ENCODE data around the gene GATA2.

The GATA2 gene

DNA sequence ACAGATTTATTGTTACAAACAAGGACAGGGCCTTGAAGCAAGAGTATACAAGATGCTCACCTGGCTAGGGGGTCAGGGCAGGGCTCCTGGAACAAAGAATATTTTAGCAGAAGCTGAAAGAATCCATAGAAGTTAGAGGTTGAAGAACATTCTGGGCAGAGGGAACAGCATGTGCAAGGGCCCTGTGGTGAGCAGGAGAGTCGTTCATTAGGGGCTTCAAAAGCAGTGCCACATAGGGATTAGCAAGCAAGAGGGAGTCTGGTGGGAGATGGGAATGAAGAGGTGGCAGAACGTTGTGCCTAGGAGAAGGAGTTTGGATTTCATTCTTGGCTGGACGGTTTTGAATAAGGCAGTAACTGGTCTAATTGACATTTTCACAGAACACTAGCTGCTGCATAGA, 49.2 kb downstream of the GATA2 start:
- no peak overlapping the region for H3K9ac ChIP-seq (ENCODE audit: low read length)
- no peak overlapping the region for H3K18ac ChIP-seq (ENCODE audit: low read length)
- H3K23ac ChIP-seq (ENCODE audit: low read length), result no peak overlapping the region
- no peak overlapping the region for H2AK5ac ChIP-seq (ENCODE audit: low read length)
- no peak overlapping the region for H2BK120ac ChIP-seq (ENCODE audit: insufficient read depth, low read length, poor library complexity)
- no peak overlapping the region for H3K4me3 ChIP-seq (ENCODE audit: low read depth, low read length)
- H2BK12ac ChIP-seq (ENCODE audit: low read length), result no peak overlapping the region
- H3K4me1 ChIP-seq (ENCODE audit: control insufficient read depth in 1 of 2, insufficient read depth in 2 of 2, low read length in 2 of 2), result peaks cover 0 to 10% of the 10 kb centered on the region in 2 experiments
- H3K36me3 ChIP-seq (ENCODE audit: control insufficient read depth in 1 of 2, insufficient read depth in 2 of 2, low read length in 2 of 2), result no peaks in the 10 kb centered on the region
- H3K14ac ChIP-seq (ENCODE audit: low read length), result peak overlapping the region; percentile 5
- H3K27ac ChIP-seq (ENCODE audit: low read depth, low read length), result no peak overlapping the region
- peaks cover 6% of the 10 kb centered on the region for H3K79me1 ChIP-seq (ENCODE audit: low read length)
- no CpG with 5 or more reads among the region's 3 CpGs for WGBS (ENCODE audit: extremely low coverage, insufficient coverage, insufficient read length)
- H4K8ac ChIP-seq (ENCODE audit: low read depth, low read length), result no peak overlapping the region
- no peak overlapping the region for H3K4me2 ChIP-seq (ENCODE audit: low read length)
- H2AFZ ChIP-seq (ENCODE audit: insufficient read depth, low read length, poor library complexity), result no peak overlapping the region
- H2BK5ac ChIP-seq (ENCODE audit: low read depth, low read length, poor library complexity), result no peak overlapping the region
- no peak overlapping the region for H3K4ac ChIP-seq (ENCODE audit: low read depth, low read length)
- H4K91ac ChIP-seq (ENCODE audit: low read depth, low read length), result no peak overlapping the region
- no peak overlapping the region for H4K12ac ChIP-seq (ENCODE audit: low read depth, low read length)
- peaks cover 7% of the 10 kb centered on the region for H3K9me3 ChIP-seq (ENCODE audit: insufficient read depth, low read depth, low read length)
- no peaks in the 10 kb centered on the region for H3K27me3 ChIP-seq (ENCODE audit: insufficient read depth, low read length)
- DNase-seq, result no peak
- no peaks in the 10 kb centered on the region for H3K79me2 ChIP-seq (ENCODE audit: control insufficient read depth, insufficient read depth, low read length, poor library complexity)

DNA sequence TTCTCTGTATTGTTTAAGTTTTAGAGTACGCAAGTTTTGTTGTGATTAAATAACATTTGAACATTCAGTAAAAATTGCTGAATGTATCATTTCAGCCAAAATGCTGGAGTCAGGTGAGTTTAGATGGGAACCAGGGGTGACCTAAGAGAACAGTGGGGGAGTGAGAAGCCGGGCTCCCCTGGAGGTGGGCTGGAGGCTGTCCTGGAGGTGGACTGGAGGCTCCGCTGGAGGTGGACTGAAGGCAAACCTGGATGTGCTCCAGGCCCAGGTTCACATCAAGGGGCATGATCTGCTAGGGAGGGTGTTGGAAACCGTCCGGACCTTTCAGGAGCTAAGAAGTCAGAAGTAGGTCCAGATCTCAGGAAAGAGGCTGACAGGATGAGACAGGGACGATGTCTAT, 50.1 kb downstream of the GATA2 start:
- Histone ChIP-seq H3K4me1 (ENCODE audit: control insufficient read depth in 1 of 2, insufficient read depth in 2 of 2, low read length in 2 of 2) (peaks cover 0 to 8% of the 10 kb centered on the region in 2 experiments), H3K79me1 (ENCODE audit: low read length) (peaks cover 8% of the 10 kb centered on the region), H3K36me3 (ENCODE audit: control insufficient read depth in 1 of 2, insufficient read depth in 2 of 2, low read length in 2 of 2) (no peaks in the 10 kb centered on the region)

DNA sequence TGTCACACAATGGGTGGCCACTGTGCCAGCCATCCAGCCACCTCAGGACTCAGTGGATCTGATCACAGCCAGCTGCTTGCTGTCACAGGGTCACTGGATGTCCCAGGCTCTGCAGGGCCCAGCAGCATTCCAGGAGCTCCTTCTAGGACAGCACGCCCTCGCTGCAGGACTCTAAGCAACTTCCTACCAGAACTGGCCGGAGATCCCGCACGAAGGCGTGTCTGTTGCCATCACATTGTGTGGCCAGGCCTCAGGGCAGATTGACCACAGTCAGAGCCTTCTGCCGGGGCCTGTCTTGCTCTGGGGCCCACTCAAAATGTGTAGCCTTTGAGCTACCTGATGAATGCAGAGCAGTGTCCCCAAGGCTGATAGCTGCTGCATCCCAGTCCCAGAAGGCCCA, 50.9 kb downstream of the GATA2 start:
- Histone ChIP-seq H2BK12ac (ENCODE audit: low read length) (no peak overlapping the region), H2AK5ac (ENCODE audit: low read length) (no peak overlapping the region), H2BK120ac (ENCODE audit: insufficient read depth, low read length, poor library complexity) (peak overlapping the region; percentile 67), H3K9me3 (ENCODE audit: insufficient read depth, low read depth, low read length) (peaks cover 7% of the 10 kb centered on the region), H2AFZ (ENCODE audit: insufficient read depth, low read length, poor library complexity) (no peak overlapping the region), H3K27ac (ENCODE audit: low read depth, low read length) (peak overlapping the region; percentile 73), H3K4me1 (ENCODE audit: control insufficient read depth in 1 of 2, insufficient read depth in 2 of 2, low read length in 2 of 2) (peaks cover 0 to 8% of the 10 kb centered on the region in 2 experiments), H3K9ac (ENCODE audit: low read length) (no peak overlapping the region), H4K12ac (ENCODE audit: low read depth, low read length) (no peak overlapping the region), H3K79me1 (ENCODE audit: low read length) (peaks cover 8% of the 10 kb centered on the region), H4K8ac (ENCODE audit: low read depth, low read length) (peak overlapping the region; percentile 33), H3K4ac (ENCODE audit: low read depth, low read length) (no peak overlapping the region), H3K18ac (ENCODE audit: low read length) (peak overlapping the region; percentile 16), H3K27me3 (ENCODE audit: insufficient read depth, low read length) (no peaks in the 10 kb centered on the region), H3K79me2 (ENCODE audit: control insufficient read depth, insufficient read depth, low read length, poor library complexity) (no peaks in the 10 kb centered on the region), H3K4me2 (ENCODE audit: low read length) (no peak overlapping the region), H3K36me3 (ENCODE audit: control insufficient read depth in 1 of 2, insufficient read depth in 2 of 2, low read length in 2 of 2) (no peaks in the 10 kb centered on the region), H3K23ac (ENCODE audit: low read length) (no peak overlapping the region), H3K14ac (ENCODE audit: low read length) (peak overlapping the region; percentile 78), H4K91ac (ENCODE audit: low read depth, low read length) (peak overlapping the region; percentile 86), H2BK5ac (ENCODE audit: low read depth, low read length, poor library complexity) (peak overlapping the region; percentile 32), H3K4me3 (ENCODE audit: low read depth, low read length) (no peak overlapping the region)
- DNase-seq, result peak; percentile 97 to 98
- WGBS (ENCODE audit: extremely low coverage, insufficient coverage, insufficient read length), result no CpG with 5 or more reads among the region's 7 CpGs

More for the DNA sequence above, 50.1 kb downstream of the GATA2 start:
- peaks cover 7% of the 10 kb centered on the region for H3K9me3 ChIP-seq (ENCODE audit: insufficient read depth, low read depth, low read length)
- DNase-seq, result no peak
- H3K79me2 ChIP-seq (ENCODE audit: control insufficient read depth, insufficient read depth, low read length, poor library complexity), result no peaks in the 10 kb centered on the region
- peak overlapping the region; percentile 34 for H2BK120ac ChIP-seq (ENCODE audit: insufficient read depth, low read length, poor library complexity)
- no peak overlapping the region for H2AFZ ChIP-seq (ENCODE audit: insufficient read depth, low read length, poor library complexity)
- H3K4ac ChIP-seq (ENCODE audit: low read depth, low read length), result no peak overlapping the region
- H3K9ac ChIP-seq (ENCODE audit: low read length), result no peak overlapping the region
- H3K4me2 ChIP-seq (ENCODE audit: low read length), result no peak overlapping the region
- peak overlapping the region; percentile 41 for H3K14ac ChIP-seq (ENCODE audit: low read length)
- H3K27ac ChIP-seq (ENCODE audit: low read depth, low read length), result no peak overlapping the region
- no peak overlapping the region for H4K12ac ChIP-seq (ENCODE audit: low read depth, low read length)
- no peak overlapping the region for H4K8ac ChIP-seq (ENCODE audit: low read depth, low read length)
- no peak overlapping the region for H2BK5ac ChIP-seq (ENCODE audit: low read depth, low read length, poor library complexity)
- 100% methylated on average over 1 of the region's 6 CpGs for WGBS (ENCODE audit: extremely low coverage, insufficient coverage, insufficient read length)
- H4K91ac ChIP-seq (ENCODE audit: low read depth, low read length), result peak overlapping the region; percentile 51
- H2BK12ac ChIP-seq (ENCODE audit: low read length), result peak overlapping the region; percentile 53
- peak overlapping the region; percentile 26 for H2AK5ac ChIP-seq (ENCODE audit: low read length)
- H3K23ac ChIP-seq (ENCODE audit: low read length), result no peak overlapping the region
- no peak overlapping the region for H3K18ac ChIP-seq (ENCODE audit: low read length)
- H3K27me3 ChIP-seq (ENCODE audit: insufficient read depth, low read length), result no peaks in the 10 kb centered on the region
- no peak overlapping the region for H3K4me3 ChIP-seq (ENCODE audit: low read depth, low read length)

DNA sequence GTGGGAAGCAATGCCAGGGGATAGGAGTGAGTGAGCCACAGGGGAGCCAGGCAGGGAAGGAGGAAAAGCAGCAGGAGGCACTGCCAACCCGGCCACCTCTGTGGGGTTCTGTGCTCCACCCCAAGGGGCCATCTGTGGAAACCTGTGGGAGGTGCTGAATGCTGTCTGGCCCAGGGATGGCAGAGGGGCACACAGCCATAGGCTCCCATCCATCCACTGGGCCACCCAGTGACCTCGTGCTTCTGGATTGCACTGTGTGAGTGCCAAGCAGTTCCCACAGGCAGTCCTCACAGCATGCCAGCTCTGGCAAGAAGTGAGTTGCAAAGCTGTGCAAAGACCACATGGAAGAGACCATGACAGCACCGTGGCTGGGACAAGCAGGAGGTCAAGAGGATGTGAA, 53.8 kb downstream of the GATA2 start:
- no peak overlapping the region for H4K91ac ChIP-seq (ENCODE audit: low read depth, low read length)
- H2AFZ ChIP-seq (ENCODE audit: insufficient read depth, low read length, poor library complexity), result no peak overlapping the region
- H3K79me1 ChIP-seq (ENCODE audit: low read length), result peaks cover 24% of the 10 kb centered on the region
- H4K8ac ChIP-seq (ENCODE audit: low read depth, low read length), result no peak overlapping the region
- H3K27me3 ChIP-seq (ENCODE audit: insufficient read depth, low read length), result no peaks in the 10 kb centered on the region
- H3K4me2 ChIP-seq (ENCODE audit: low read length), result no peak overlapping the region
- H3K23ac ChIP-seq (ENCODE audit: low read length), result no peak overlapping the region
- H2AK5ac ChIP-seq (ENCODE audit: low read length), result peak overlapping the region; percentile 25
- peak overlapping the region; percentile 33 for H2BK120ac ChIP-seq (ENCODE audit: insufficient read depth, low read length, poor library complexity)
- WGBS (ENCODE audit: extremely low coverage, insufficient coverage, insufficient read length), result no CpG with 5 or more reads among the region's 3 CpGs
- no peak overlapping the region for H4K12ac ChIP-seq (ENCODE audit: low read depth, low read length)
- no peak overlapping the region for H3K18ac ChIP-seq (ENCODE audit: low read length)
- no peaks in the 10 kb centered on the region for H3K36me3 ChIP-seq (ENCODE audit: control insufficient read depth in 1 of 2, insufficient read depth in 2 of 2, low read length in 2 of 2)
- no peaks in the 10 kb centered on the region for H3K9me3 ChIP-seq (ENCODE audit: insufficient read depth, low read depth, low read length)
- H2BK12ac ChIP-seq (ENCODE audit: low read length), result peak overlapping the region; percentile 19
- H3K4me3 ChIP-seq (ENCODE audit: low read depth, low read length), result no peak overlapping the region
- H3K14ac ChIP-seq (ENCODE audit: low read length), result no peak overlapping the region
- H3K9ac ChIP-seq (ENCODE audit: low read length), result no peak overlapping the region
- H3K27ac ChIP-seq (ENCODE audit: low read depth, low read length), result no peak overlapping the region
- peaks cover 6% of the 10 kb centered on the region for H3K79me2 ChIP-seq (ENCODE audit: control insufficient read depth, insufficient read depth, low read length, poor library complexity)
- H3K4ac ChIP-seq (ENCODE audit: low read depth, low read length), result no peak overlapping the region
- no peak for DNase-seq
- H2BK5ac ChIP-seq (ENCODE audit: low read depth, low read length, poor library complexity), result no peak overlapping the region
- H3K4me1 ChIP-seq (ENCODE audit: control insufficient read depth in 1 of 2, insufficient read depth in 2 of 2, low read length in 2 of 2), result peaks cover 16 to 26% of the 10 kb centered on the region in 2 experiments
